GM21786 (cell line): Measurements from ENCODE around the gene EIF5AL1.
"Not testable (repeated sequence)": the region's sequence is repeated elsewhere in the genome, so short reads cannot be mapped to it uniquely, and the experiment has no call there.

ENCODE experiments used
- ATAC-seq: cut with Tn5 transposase; IDR thresholded peaks from one replicate; pipeline ENCODE4 v1.9.1; 2021; ENCODE audit not compliant: unreplicated experiment

EIF5AL1 gene

GRCh38 chr10:79511891-79512583 is at the start of gene EIF5AL1:
TSS of gene EIF5AL1 (plus strand) at chr10:79512533. CDS start at chr10:79512650, 117 bp downstream.
- not testable (repeated sequence) for ATAC-seq

GRCh38 chr10:79463578-79464496 is 48.5 kb upstream of the EIF5AL1 start:
- ATAC-seq = no peak

GRCh38 chr10:79465341-79465740 is 47.0 kb upstream of the EIF5AL1 start:
- ATAC-seq = no peak

GRCh38 chr10:79468015-79468560 is 44.2 kb upstream of the EIF5AL1 start:
- no peak for ATAC-seq

- ATAC-seq = no peak
Measured at GRCh38 chr10:79468841-79469585, 43.3 kb upstream of the EIF5AL1 start.

GRCh38 chr10:79470096-79470495 is 42.2 kb upstream of the EIF5AL1 start:
- no peak for ATAC-seq

- ATAC-seq = no peak
Measured at GRCh38 chr10:79471776-79472175, 40.6 kb upstream of the EIF5AL1 start.

GRCh38 chr10:79472449-79472848 is 39.9 kb upstream of the EIF5AL1 start:
- no peak for ATAC-seq

- ATAC-seq = no peak
Measured at GRCh38 chr10:79472951-79473350, 39.4 kb upstream of the EIF5AL1 start.

GRCh38 chr10:79473496-79474095 is 38.7 kb upstream of the EIF5AL1 start:
- no peak for ATAC-seq

GRCh38 chr10:79475119-79475653 is 37.1 kb upstream of the EIF5AL1 start:
- no peak for ATAC-seq

GRCh38 chr10:79475877-79476276 is 36.5 kb upstream of the EIF5AL1 start:
- ATAC-seq = no peak

GRCh38 chr10:79476645-79477044 is 35.7 kb upstream of the EIF5AL1 start:
- no peak for ATAC-seq

GRCh38 chr10:79477456-79477855 is 34.9 kb upstream of the EIF5AL1 start:
- ATAC-seq = no peak

GRCh38 chr10:79479283-79479909 is 32.9 kb upstream of the EIF5AL1 start:
- no peak for ATAC-seq

GRCh38 chr10:79482304-79482703 is 30.0 kb upstream of the EIF5AL1 start:
- no peak for ATAC-seq

GRCh38 chr10:79482741-79483140 is 29.6 kb upstream of the EIF5AL1 start:
- ATAC-seq = no peak

- ATAC-seq = no peak
Measured at GRCh38 chr10:79483299-79483698, 29.0 kb upstream of the EIF5AL1 start.

- no peak for ATAC-seq
Measured at GRCh38 chr10:79483948-79484347, 28.4 kb upstream of the EIF5AL1 start.

- ATAC-seq = no peak
Measured at GRCh38 chr10:79484476-79484875, 27.9 kb upstream of the EIF5AL1 start.
